Spinal cord (tissue), 10 donors: ENCODE measurements around the gene STX8. TPM values are rescaled to one million over a fixed set of nuclear protein-coding genes. Genes with fewer than 3 reads are reported as not detected.

Source experiments
- DNase-seq, 6 donors: peaks; one replicate each; pipeline versions ENCODE4 v3.0.0 to v3.0.0-alpha.2; 2013 to 2015; ENCODE audit warnings: low spot score in 6 of 6, low read depth in 4 of 6
- H3K27ac ChIP-seq: one replicate; pipeline ENCODE4 v1.5.1; 2013; ENCODE audit warnings: low read depth, low read length, control low read depth
- H3K27me3 ChIP-seq: one replicate; pipeline ENCODE4 v1.6.1; 2013; ENCODE audit warnings: low read length; ENCODE audit not compliant: control insufficient read depth, insufficient read depth
- H3K36me3 ChIP-seq: one replicate; pipeline ENCODE4 v1.6.1; 2013; ENCODE audit warnings: low read length; ENCODE audit not compliant: control insufficient read depth, insufficient read depth
- H3K4me1 ChIP-seq: one replicate; pipeline ENCODE4 v1.6.1; 2013; ENCODE audit warnings: low read length; ENCODE audit not compliant: control insufficient read depth, insufficient read depth
- H3K4me3 ChIP-seq: one replicate; pipeline ENCODE4 v1.5.1; 2013; ENCODE audit warnings: low read depth, low read length, control low read depth
- H3K9me3 ChIP-seq: one replicate; pipeline ENCODE4 v1.6.1; 2013; ENCODE audit warnings: low read length; ENCODE audit not compliant: control insufficient read depth, insufficient read depth
- WGBS: methylation state at CpG from one replicate; pipeline ENCODE4 v1.1.5; 2013; ENCODE audit warnings: missing lambda C conversion rate; ENCODE audit not compliant: insufficient coverage; 5-methylcytosine and 5-hydroxymethylcytosine counted together
- polyA plus RNA-seq, 2 donors: library from polyadenylated mRNA; unstranded; fragments of 120-200 nt; gene quantifications; one replicate each; pipeline ENCODE4 v1.2.1, GENCODE V29; 2013; ENCODE audit not compliant: insufficient read length in 2 of 2
- total RNA-seq, 2 donors: library from RNA; depleted of rRNA in 1 of 2; stranded (reverse); fragments of 120-200 nt in 1 of 2; fragments of >200 nt in 1 of 2; gene quantifications; one replicate each; pipeline versions ENCODE4 v1.2.3 to v1.2.4, GENCODE V29; 2013 to 2014
- donor health status: healthy.

STX8 gene
- total and polyA plus RNA-seq, 4 donors, result 55.5 to 89.2 (median 63.2) TPM

DNA sequence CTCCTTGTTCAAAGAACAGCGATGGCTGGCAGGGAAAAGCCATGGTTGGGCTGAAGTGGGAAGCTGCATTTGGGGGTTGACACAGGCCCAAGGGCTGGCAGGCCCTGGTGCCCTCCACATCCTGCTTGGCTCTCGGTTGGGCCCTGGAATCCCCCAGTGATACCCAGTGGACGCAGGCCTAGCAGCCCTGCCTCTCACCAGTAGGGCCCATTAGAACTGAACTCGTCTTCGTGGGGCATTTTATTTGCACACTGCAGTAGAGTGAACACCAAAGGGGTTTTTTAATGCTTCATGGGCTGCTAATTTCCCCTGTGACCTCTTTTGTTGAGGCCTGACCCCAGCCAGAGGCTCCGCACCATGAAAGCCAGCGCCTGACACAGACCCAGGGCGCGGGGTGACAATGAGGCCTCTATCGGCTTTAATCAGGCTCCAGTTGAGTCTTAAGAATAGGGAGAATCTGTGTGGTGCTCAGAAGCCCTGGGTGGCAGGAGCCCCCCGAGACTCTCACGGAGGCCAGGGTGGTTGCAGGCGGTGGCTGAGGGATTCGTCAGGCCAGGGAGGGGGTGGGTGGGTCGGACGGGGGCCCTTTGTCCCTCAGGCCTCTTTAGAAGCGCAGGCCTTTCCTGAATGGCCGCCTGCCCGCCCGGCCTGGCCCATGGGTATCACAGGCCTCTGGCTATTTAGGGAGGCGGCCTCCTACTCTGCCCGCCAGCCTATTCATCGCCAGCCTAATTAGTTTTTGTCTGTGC, 355.0 kb downstream of the STX8 start:
- Histone ChIP-seq H3K4me1 (peaks cover 31% of the 10 kb centered on the region), H3K9me3 (no peaks in the 10 kb centered on the region), H3K27me3 (no peaks in the 10 kb centered on the region), H3K4me3 (no peak overlapping the region), H3K27ac (peak overlapping the region; percentile 58), H3K36me3 (peaks cover 31% of the 10 kb centered on the region)
- 23% methylated on average over 20 of the region's 23 CpGs for WGBS
- DNase-seq, result peak in 2 of 6 donors; percentile 49 to 54

DNA sequence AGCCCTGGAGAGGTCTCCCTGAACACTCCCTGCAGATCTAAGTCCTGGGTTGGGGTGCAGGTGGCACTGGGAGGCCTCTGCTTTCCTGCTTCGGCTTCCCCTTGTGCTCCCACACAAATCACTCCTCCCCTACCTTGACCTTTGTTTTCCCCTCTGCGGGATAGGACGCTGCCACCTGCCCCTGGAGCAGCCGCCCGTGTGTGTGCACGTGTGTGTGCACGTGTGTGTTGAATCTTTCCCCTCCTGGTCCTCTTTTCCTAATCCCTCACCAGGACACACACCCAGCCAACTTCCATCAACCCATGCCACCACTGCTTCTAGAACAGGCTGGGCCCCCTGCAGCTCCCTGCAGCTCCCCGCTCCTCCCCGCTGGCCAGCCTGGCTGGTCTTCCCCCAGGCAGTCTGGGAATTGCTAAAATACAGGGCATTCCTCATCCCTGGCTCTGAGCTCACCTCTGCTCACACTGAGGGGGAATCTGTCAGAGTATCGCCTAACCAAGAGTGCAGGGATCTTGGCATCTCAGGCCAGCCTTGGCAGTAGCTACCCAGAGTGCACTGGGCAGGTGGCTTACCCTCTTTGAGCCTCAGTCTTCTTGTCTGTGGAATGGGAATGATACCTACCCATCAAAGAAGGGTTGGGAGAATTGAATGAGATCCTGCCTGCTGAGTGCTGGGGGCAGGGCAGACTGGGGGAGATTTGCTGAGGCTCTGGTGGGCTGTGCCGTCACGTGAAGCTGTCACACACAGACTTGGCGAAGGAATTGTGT, 355.8 kb downstream of the STX8 start:
- peaks cover 27% of the 10 kb centered on the region for H3K4me1 ChIP-seq

DNA sequence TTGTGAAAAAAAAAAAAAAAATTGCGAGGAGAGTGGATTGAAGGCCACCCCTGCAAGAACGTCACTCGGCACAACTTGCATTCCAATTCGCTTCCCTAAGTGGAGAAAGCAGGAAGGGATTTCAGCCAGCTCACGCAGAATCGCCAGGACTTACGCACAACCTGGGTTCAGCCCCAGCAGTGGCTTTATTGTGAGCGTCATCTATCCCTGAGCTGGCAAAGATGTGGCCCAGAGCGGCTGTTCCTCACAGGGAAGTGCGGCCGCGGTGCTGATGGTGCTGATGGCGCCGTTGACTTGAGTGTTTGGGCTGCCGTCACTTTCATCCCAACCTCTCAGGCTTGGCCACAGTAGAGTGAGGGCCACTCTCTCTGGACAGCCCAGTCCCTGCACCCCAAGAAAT, 356.7 kb downstream of the STX8 start:
- 98% methylated on average over 14 of the region's 15 CpGs for WGBS
- Histone ChIP-seq H3K9me3 (peaks cover 4% of the 10 kb centered on the region), H3K27ac (no peak overlapping the region), H3K36me3 (peaks cover 19% of the 10 kb centered on the region), H3K4me1 (peaks cover 27% of the 10 kb centered on the region), H3K27me3 (no peaks in the 10 kb centered on the region), H3K4me3 (no peak overlapping the region)
- no peak for DNase-seq

More for the DNA sequence above, 355.8 kb downstream of the STX8 start:
- Histone ChIP-seq H3K4me3 (no peak overlapping the region), H3K36me3 (peaks cover 28% of the 10 kb centered on the region), H3K9me3 (peaks cover 4% of the 10 kb centered on the region), H3K27me3 (no peaks in the 10 kb centered on the region), H3K27ac (peak overlapping the region; percentile 58)
- WGBS, result 76% methylated on average over 12 of the region's 13 CpGs
- no peak for DNase-seq

DNA sequence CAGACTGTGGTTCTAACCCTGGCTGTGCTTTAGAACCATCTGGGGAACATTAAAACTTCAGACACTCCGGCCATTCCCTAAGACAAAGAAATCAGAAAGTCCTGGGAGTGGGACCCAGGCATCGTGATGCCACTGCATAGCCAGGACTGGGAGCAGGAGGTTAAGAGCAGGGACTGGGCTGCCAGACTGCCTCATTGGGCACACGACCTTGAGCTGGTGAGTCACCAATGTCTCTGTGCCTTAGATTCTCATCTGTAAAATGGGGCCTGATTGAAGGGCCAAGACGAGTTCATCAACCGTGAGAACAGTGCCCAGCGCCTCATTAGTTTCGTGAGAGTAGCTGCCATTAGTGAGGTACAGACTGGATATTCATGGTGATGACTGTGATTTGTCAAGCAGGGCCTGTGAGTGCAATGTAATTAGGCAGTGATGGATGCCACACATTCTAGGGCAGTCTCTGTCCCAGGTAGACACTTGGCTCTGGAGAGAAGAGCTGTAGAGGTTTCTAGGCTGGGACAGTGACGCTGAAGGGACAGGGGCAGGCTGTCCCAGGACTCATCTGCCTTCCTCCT, 357.5 kb downstream of the STX8 start:
- Histone ChIP-seq H3K4me3 (no peak overlapping the region), H3K27me3 (no peaks in the 10 kb centered on the region), H3K9me3 (peaks cover 4% of the 10 kb centered on the region), H3K27ac (no peak overlapping the region), H3K36me3 (peaks cover 19% of the 10 kb centered on the region), H3K4me1 (peaks cover 27% of the 10 kb centered on the region)
- WGBS, result 82% methylated on average over 8 of the region's 8 CpGs
- DNase-seq, result no peak

DNA sequence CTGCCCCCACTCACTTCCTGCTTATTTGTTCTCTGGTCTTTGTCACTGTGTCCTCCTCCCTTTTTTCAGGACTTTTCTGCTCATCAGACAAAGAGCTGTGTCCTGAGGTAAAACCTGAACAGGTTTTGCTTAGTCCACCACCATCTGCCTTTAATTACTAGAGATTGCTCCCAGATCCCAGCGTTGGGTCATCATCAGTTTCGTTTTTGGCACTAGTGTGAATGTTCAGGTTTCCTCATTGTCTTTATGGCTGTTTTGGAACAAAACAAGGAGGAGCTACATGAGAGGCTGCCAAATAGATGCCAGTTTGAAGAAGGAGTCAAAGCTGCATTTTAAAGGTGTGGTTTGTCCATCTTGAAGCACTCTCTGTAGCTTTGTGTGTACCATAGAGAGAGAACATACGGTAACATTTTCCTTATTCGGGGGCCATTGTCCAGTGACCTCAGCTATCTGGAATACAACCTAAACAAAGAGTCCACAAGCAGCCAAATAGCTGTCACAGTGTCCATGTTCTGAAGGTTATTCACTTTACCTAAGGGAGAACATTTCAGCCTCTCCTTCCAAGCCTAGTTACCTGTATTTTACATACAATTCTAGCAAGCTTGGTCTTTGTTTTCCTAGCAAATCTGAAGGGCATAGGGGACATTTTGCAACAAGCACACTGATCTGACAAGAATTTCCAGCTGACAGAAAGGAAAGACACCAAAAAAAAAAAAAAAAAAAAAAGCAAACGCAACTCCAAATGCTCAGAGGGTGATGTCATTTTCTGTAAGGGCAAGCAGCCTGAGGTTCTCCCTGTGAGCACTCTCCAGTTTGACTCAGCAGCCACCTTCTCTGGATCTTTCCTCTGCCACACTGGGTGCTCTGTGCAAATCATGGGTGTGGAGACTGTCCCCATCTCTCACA, 358.2 kb downstream of the STX8 start:
- 69% methylated on average over 4 of the region's 5 CpGs for WGBS
- Histone ChIP-seq H3K4me3 (no peak overlapping the region), H3K27ac (no peak overlapping the region), H3K9me3 (peaks cover 4% of the 10 kb centered on the region), H3K36me3 (peaks cover 26% of the 10 kb centered on the region), H3K27me3 (no peaks in the 10 kb centered on the region), H3K4me1 (peaks cover 31% of the 10 kb centered on the region)
- peak in 1 of 6 donors; percentile 35 for DNase-seq

DNA sequence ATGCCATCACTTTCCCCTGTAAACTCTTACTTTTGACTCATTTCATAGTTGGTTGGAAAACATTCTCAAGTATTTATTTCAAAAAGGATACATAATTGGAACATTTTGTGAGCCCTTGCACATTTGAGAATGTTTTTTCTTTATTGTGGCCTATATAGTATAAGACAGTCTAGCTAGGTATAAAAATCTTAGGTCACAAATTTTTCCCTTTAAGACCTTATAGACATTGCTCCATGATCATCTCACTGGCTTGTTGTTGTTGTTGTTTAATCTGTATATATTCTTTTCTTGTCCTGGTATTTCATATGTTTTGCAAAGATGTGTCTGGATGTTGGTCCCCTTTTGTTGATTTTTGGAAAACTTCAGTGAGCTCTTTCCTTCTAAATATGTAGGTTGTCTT, 360.2 kb downstream of the STX8 start:
- DNase-seq, result no peak
- Histone ChIP-seq H3K9me3 (peaks cover 4% of the 10 kb centered on the region), H3K36me3 (peaks cover 18% of the 10 kb centered on the region), H3K27ac (no peak overlapping the region), H3K4me1 (peaks cover 13% of the 10 kb centered on the region), H3K4me3 (no peak overlapping the region), H3K27me3 (no peaks in the 10 kb centered on the region)

DNA sequence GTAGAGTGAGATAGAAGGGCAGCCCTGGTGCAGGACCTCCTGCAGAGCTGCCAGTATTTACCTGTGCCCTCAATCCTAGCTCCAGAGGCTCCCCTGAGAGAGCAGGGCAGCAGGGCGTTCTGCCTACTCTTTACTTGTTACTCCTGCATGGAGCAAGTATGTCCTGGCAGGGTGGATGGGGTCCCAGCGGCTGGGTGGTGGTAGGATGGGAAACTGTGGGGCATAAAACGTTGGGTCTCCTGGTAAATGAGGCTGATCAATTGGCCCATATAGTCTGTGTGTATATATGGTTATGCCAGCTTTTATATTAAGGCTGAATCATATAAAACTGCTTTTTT, 362.3 kb downstream of the STX8 start:
- Histone ChIP-seq H3K27me3 (peaks cover 2% of the 10 kb centered on the region), H3K4me3 (no peak overlapping the region), H3K9me3 (peaks cover 4% of the 10 kb centered on the region), H3K4me1 (peaks cover 7% of the 10 kb centered on the region), H3K36me3 (peaks cover 25% of the 10 kb centered on the region), H3K27ac (no peak overlapping the region)
- WGBS, result 93% methylated on average over 2 of the region's 3 CpGs
- no peak for DNase-seq

DNA sequence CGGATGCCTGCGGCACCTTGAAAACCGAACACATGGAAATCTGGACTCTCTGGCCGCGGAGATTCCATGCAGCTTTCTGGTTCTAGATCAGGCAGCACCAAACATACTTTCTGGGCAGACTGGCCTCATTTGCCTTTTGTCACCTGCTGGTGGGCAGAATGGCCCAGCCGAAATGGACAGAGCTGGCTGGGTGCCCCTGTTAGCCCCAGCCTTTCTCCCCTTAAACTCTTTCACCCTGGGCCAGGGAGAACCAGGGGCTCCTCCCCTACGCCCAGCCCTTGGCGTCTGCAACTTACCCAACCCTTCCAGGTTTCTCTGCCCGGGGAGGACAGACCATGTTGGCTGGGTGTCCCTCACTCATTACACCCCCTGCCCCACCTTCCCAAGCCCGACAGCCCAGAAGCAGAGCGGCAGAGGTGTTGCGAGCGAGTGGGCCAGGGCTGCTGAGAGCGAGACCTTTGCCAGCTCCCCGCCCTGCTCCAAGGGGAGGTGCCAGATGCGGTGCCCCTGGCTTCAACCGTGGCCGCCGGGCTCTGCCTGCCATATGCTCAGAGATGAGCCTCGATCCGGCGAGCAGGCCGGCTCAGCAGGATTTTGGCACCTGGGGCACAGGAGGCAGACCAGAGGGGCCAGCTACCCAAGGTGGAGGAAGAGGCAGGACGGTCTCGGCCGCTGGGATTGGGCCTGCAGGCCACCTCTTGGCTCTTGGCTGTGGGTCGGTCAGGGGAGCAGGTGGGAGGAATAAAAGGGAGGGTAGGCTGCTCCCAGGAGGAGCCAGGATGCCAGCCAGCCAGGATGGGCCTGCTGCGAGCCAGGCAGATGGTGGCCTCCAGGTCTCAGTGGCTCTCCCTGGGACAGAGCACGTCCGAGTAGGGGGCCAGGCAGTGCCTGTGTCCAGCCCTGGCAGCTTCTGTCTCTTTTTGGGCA, 363.0 kb downstream of the STX8 start:
- peaks cover 4% of the 10 kb centered on the region for H3K9me3 ChIP-seq
- H3K36me3 ChIP-seq, result peaks cover 25% of the 10 kb centered on the region
- no peak overlapping the region for H3K4me3 ChIP-seq
- H3K4me1 ChIP-seq, result peaks cover 7% of the 10 kb centered on the region
- no peak for DNase-seq
- H3K27ac ChIP-seq, result no peak overlapping the region
- 76% methylated on average over 30 of the region's 30 CpGs for WGBS
- H3K27me3 ChIP-seq, result peaks cover 2% of the 10 kb centered on the region
